A172 (cell line): ENCODE results near the gene VIL1. TPM values are rescaled to one million over a fixed set of nuclear protein-coding genes. Genes with fewer than 3 reads are reported as not detected.

Experiments
- DNase-seq: peaks from one replicate; pipeline ENCODE4 v3.0.0-alpha.2; 2015; ENCODE audit warnings: low spot score
- total RNA-seq: library from RNA; depleted of rRNA; stranded (reverse); fragments of >200 nt; shearing (Covaris generic); gene quantifications from 2 replicates; pipeline ENCODE4 v1.2.3, GENCODE V29; 2014; rRNA removed

VIL1 gene
- total RNA-seq, 1 experiment from 2014 or later, result not detected

DNA sequence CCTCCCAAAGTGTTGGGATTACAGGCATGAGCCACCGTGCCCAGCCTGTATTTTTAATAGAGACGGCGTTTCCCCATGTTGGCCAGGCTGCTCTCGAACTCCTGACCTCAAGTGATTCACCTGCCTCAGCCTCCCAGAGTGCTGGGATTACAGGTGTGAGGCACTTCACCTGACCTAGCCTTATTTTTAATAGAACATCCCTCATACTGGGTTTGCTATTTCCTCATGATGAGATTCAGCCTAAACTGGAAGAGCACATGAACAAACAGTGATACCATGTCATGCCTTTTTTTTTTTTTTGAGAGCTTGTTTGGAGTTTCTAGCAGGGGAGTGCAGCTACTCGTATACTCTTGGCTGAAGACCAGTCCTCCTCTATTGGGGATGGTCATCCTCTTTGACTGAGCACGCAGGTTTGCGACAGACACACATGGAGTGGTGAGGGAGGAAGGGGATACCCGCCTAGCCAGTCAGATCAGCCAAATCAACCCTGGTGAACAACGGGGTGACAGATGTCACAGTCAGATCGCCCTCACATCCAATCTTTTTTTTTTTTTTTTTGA is 81.7 kb downstream of the VIL1 start:
- no peak for DNase-seq

DNA sequence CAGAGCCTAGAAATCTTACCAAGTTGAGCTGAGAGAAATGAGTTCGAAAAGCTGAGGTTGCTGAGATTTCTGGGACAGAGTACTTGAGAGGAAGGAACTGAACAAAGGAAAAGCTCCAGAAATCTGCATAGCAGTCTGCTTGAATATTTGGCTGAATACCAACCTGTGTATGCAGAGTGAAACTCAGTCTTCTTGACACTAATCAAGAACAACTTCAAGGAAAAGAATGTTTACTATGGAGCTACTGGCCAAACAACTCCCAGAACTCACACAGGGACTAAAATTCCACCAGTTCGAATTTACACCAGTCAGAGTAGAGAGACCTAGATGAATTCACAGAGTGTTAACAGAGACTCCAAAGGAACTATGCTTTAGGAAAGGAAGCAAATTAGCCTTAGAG is 82.7 kb downstream of the VIL1 start:
- DNase-seq, result no peak

Other genes starting within 250 kb of the VIL1 start
- 489 and 514 TPM in 2 replicates for gene ARPC2, start 201.9 kb upstream of the VIL1 start, total RNA-seq
- not detected in 2 replicates for gene GPBAR1, start 158.1 kb upstream of the VIL1 start, total RNA-seq
- 217 and 254 TPM in 2 replicates for gene AAMP, start 149.0 kb upstream of the VIL1 start, total RNA-seq
- 68.9 and 78.6 TPM in 2 replicates for gene PNKD, start 148.6 kb upstream of the VIL1 start, total RNA-seq
- 154 and 170 TPM in 2 replicates for gene TMBIM1, start 126.6 kb upstream of the VIL1 start, total RNA-seq
- not detected in 2 replicates for gene CATIP, start 62.3 kb upstream of the VIL1 start, total RNA-seq
- 0.19 TPM in 1 of 2 replicates, not detected in the other for gene SLC11A1, start 36.9 kb upstream of the VIL1 start, total RNA-seq
- gene CTDSP1, start 19.3 kb upstream of the VIL1 start, total RNA-seq, result 44.9 and 65.3 TPM in 2 replicates
- gene USP37, start 149.2 kb downstream of the VIL1 start, total RNA-seq, result 15.8 and 19.1 TPM in 2 replicates
- gene CNOT9, start 149.7 kb downstream of the VIL1 start, total RNA-seq, result 99.4 and 114 TPM in 2 replicates
- gene PLCD4, start 188.8 kb downstream of the VIL1 start, total RNA-seq, result 1.3 and 6.9 TPM in 2 replicates
- 14.1 and 18.3 TPM in 2 replicates for gene ZNF142, start 240.5 kb downstream of the VIL1 start, total RNA-seq
- gene BCS1L, start 240.6 kb downstream of the VIL1 start, total RNA-seq, result 38.9 and 40.7 TPM in 2 replicates